GM21447 (cell line): ENCODE results near the gene HBZ.
"Not testable (repeated sequence)": the region's sequence is repeated elsewhere in the genome, so short reads cannot be mapped to it uniquely, and the experiment has no call there.

Experiments used
- ATAC-seq: cut with Tn5 transposase; IDR thresholded peaks from one replicate; pipeline ENCODE4 v1.9.1; 2021; ENCODE audit not compliant: unreplicated experiment

Gene HBZ

GRCh38 chr16:152141-153128 lies at the start of gene HBZ:
Gene HBZ, plus strand, starts transcription at chr16:152644. Its CDS starts 266 bp downstream, at chr16:152910.
- ATAC-seq: no peak

- no peak for ATAC-seq
Measured at GRCh38 chr16:104355-104754, 48.1 kb upstream of the HBZ start.

- ATAC-seq: no peak
Measured at GRCh38 chr16:104928-105327, 47.5 kb upstream of the HBZ start.

- no peak for ATAC-seq
Measured at GRCh38 chr16:105521-105920, 46.9 kb upstream of the HBZ start.

GRCh38 chr16:106623-107324 lies 45.7 kb upstream of the HBZ start:
- no peak for ATAC-seq

- no peak for ATAC-seq
Measured at GRCh38 chr16:112153-112840, 40.1 kb upstream of the HBZ start.

GRCh38 chr16:114327-114726 lies 38.1 kb upstream of the HBZ start:
- no peak for ATAC-seq

- ATAC-seq: no peak
Measured at GRCh38 chr16:116015-116414, 36.4 kb upstream of the HBZ start.

- no peak for ATAC-seq
Measured at GRCh38 chr16:117379-118365, 34.8 kb upstream of the HBZ start.

- no peak for ATAC-seq
Measured at GRCh38 chr16:118857-119256, 33.6 kb upstream of the HBZ start.

- no peak for ATAC-seq
Measured at GRCh38 chr16:119295-119694, 33.1 kb upstream of the HBZ start.

- ATAC-seq: no peak
Measured at GRCh38 chr16:119835-120491, 32.5 kb upstream of the HBZ start.

GRCh38 chr16:120756-121155 lies 31.7 kb upstream of the HBZ start:
- ATAC-seq: no peak

- ATAC-seq: no peak
Measured at GRCh38 chr16:122361-122760, 30.1 kb upstream of the HBZ start.

- ATAC-seq: not testable (repeated sequence)
Measured at GRCh38 chr16:123558-124350, 28.7 kb upstream of the HBZ start.

GRCh38 chr16:125011-125410 lies 27.4 kb upstream of the HBZ start:
- ATAC-seq: no peak

- ATAC-seq: no peak
Measured at GRCh38 chr16:129075-129474, 23.4 kb upstream of the HBZ start.

GRCh38 chr16:130533-131173 lies 21.8 kb upstream of the HBZ start:
- ATAC-seq: no peak

GRCh38 chr16:132120-132519 lies 20.3 kb upstream of the HBZ start:
- ATAC-seq: no peak
